HG03432 (cell line): ENCODE results near the gene TANGO6.

Experiments used
- ATAC-seq: cut with Tn5 transposase; IDR thresholded peaks from one replicate; pipeline ENCODE4 v1.9.1; 2021; ENCODE audit warnings: mild to moderate bottlenecking, moderate library complexity; ENCODE audit not compliant: unreplicated experiment

The TANGO6 gene

DNA sequence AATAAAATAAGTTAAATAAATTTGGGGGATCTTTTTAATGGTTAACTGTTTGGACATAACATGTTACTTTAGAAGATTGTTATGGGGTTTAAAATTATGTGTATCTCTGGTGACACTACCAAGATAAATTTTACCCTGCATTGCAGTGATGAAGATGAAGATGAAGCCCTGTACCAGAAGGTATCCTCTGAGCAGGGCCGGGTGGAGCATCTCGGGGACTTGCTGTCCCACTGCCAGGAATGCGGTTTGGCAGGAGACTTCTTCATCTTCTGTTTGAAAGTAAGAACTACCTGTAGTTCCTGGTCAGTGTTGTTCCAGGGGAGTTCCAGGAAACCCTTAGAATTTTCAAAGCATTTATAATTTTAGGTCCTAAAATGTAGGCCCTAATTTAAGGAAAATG, 64.0 kb downstream of the TANGO6 start:
- ATAC-seq = no peak

DNA sequence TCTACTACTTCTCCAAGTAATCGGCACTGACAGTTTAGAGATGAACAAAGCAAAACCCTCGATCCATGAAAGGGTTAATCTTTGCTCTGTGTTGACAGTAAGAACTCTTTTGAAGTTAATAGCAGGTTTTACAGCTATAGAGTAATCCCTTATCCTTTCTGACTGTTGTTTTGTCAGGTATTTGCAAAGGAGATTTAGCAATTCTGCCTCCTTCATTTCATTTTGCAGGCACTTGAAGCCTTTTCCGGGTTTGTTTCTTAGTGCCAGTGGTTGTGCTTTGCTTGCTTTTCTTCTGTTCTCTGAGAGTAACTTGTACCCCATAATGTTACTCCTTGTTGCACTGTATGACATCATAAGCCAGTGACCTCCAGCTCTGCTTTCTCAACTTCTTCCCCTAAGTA, 64.5 kb downstream of the TANGO6 start:
- ATAC-seq = no peak

- no peak for ATAC-seq
Observed at GRCh38 chr16:68909099-68909733, 65.9 kb downstream of the TANGO6 start.

DNA sequence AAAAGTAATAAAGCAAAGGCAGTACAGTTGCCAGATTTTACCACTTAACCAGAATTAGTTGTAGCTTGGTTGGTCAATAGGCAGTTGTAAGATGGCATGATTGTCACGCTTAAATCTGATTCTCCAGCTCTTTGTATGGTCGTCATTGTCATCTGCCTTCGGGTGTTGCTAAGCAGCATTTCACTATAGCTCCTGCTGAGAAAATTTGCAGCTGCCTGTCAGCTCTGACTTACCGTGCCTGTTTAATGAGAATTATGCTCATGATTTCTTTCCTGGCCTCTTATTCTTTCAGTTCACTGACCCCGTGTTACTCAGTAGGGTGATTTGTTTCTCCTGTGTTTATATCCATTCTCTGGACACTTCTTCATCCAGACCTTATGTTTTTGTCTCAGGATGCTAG, 66.7 kb downstream of the TANGO6 start:
- ATAC-seq = no peak

DNA sequence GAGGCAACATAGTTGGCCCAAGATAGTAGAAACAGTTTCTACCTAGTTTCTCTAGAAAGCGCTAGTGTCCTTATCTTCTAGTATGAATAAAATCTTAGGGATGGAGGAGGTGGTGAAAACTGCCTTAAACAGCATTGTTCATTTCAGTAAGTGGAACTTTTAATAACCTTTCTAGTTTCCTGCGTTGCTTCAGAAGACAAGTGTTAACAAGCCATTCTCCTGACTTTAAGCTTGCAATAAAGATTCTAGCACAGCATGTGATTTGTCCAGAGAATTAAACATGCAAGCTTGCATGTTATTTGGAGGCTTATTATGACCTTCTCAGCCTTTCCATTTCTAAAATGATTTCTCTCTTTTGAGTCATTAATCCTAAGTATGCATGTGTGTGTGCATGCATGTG, 72.3 kb downstream of the TANGO6 start:
- no peak for ATAC-seq

DNA sequence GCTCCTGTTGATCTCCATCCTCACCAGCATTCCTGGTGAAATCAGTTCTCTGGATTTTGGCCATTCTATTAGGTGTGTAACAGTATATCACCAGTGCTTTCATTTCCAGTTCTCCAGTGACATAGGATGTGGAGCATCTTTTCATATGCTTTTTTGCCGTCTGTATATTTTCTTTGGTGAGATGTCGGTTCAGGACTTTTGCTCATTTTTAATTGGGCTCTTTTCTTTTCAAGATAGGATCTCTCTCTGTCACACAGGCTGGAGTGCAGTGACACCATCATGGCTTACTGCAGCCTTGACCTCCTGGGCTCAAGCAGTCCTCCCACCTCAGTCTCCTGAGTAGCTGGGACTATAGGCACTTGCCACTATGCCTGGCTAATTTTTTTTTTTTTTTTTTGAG, 74.2 kb downstream of the TANGO6 start:
- ATAC-seq = no peak

GRCh38 chr16:68920349-68920748, 77.0 kb downstream of the TANGO6 start:
- no peak for ATAC-seq

- ATAC-seq = no peak
Observed at GRCh38 chr16:68921637-68922036, 78.3 kb downstream of the TANGO6 start.

- ATAC-seq = no peak
Observed at GRCh38 chr16:68923116-68923515, 79.8 kb downstream of the TANGO6 start.

DNA sequence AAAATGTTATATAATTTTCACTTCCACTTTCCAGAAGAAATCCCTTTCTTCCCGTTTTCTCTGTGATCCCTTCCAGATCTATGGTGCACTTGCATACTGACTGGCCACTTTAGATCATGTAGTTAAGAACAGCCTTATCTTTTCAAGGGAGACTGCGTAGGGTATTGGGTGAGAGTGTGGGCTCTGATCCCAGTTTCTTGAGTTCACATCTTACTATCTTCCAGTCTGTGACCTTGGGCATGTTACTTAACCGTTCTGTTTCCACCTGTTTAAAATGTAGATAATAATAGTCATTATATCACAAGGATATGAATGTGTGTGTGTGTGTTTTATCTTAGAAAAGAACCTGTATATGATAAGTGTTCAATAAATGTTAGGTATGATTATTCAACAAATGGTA, 83.7 kb downstream of the TANGO6 start:
- ATAC-seq = no peak

- no peak for ATAC-seq
Observed at GRCh38 chr16:68931196-68931595, 87.9 kb downstream of the TANGO6 start.

GRCh38 chr16:68934402-68934801, 91.1 kb downstream of the TANGO6 start:
- ATAC-seq = no peak

GRCh38 chr16:68935008-68935407, 91.7 kb downstream of the TANGO6 start:
- ATAC-seq = no peak

DNA sequence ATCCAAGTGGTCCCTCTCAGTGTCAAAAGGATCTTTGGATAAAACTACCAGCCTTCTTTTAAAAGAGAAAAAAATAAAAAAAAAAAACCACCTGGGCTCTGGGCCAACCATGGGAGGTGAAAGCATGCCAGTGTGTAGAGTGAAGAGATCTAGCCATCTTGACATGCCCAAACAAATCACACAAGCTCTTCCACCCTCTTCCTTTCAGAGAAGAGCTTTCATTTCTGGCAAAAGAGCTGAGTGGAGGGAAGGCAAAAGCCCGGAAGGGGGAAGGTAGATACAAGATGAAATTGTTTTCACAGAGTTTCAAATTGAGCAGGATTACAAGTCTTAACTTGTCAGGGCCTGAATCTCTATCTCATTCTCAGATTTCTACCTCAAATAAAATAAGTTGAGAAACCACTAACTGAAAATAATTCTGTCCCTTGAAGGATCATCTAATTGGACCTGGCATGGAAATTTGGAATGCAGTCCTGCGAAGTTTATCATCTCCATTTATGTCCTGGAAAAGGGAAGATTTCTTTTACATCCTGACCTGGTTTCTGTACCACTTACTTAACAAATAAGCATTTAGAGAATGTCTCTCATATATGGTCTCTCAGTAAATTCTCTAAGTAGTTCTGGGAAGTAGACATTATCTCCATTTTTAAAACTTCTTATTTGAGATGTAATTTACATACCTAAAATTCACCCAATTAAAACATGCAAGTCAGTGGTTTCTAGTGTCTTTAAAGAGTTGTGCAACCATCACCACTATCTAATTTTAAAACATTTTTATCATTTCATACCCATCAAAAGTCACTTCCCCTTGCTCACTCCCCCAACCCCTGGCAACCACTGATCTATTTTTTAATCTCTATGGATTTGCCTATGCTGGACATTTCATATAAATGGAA, 93.7 kb downstream of the TANGO6 start:
- no peak for ATAC-seq

DNA sequence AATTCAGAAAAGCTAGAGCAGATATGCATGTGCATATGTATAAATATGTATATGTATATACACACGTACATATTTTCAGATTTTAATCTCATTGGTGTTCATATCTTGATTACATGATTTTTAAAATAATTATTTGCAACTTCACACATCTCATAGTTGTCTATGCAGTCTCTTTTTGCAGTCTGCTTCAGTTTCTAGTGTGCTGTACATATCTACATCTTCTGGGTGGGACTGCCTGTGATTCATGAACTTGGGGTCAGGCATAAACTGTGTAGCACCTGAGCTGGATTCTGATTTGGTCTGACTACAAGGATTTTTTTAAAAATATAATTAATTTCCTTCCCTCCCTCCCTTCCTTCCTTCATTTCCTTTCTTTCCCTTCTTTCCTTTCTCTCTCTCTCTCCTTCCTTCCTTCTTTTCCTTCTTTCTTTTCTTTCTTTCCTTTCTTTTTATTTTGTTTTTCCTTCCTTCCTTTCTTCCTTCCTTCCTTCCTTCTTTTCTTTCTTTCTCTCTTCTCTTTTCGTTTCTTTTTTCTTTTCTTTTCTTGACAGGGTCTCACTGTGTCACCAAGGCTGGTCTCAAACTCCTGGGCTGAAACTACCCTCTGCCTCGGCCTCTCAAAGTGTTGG, 96.5 kb downstream of the TANGO6 start:
- ATAC-seq = no peak

DNA sequence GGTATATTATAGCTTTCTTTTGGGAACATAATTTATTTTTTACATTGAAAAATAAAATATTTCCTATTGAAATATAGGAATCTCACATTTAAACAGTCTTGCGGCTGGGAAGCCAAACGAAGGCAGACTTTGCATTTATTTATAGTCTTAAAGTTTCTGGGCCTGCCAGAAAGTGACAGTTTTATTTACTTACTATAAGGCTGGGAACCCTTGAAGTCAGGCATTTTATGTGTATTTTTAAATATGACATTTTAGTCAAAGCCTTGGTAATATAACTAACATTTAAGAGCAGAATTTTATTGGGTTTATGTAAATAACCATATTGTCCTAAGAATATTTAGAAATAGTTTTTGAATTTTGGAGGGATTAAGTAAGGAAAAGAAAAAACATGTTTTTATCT, 97.5 kb downstream of the TANGO6 start:
- no peak for ATAC-seq

- no peak for ATAC-seq
Observed at GRCh38 chr16:68943961-68944360, 100.6 kb downstream of the TANGO6 start.

DNA sequence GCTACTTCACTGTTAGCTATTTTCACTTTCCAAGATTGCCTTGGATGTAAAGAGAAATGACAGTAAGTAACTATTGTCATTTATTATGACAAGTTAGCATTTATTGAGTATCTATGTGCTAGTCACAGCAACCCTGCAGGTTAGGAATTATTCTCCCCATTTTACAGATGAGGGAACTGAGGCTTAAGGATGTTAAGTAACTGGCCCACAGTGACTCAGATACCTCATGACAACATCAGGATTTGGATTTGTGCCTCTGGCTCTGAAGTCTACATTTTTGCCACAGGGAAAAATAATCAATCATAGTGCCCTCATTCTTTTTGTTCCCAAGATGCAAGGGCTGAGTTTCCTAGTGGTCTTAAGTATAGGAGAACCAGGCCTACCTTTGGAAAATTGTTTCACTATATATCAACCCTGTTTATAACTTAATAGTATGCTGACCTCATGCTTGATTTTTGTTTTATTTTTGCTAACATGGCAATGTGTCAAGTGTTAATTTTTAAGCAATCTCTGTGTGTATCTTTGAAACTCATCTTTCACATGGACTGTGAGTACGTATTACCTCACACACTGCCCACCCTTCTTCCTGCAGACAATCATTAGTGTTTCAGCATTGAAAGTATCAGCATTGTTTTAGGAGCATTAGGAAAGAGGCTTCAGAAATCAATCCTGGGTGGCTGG, 105.0 kb downstream of the TANGO6 start:
- no peak for ATAC-seq

DNA sequence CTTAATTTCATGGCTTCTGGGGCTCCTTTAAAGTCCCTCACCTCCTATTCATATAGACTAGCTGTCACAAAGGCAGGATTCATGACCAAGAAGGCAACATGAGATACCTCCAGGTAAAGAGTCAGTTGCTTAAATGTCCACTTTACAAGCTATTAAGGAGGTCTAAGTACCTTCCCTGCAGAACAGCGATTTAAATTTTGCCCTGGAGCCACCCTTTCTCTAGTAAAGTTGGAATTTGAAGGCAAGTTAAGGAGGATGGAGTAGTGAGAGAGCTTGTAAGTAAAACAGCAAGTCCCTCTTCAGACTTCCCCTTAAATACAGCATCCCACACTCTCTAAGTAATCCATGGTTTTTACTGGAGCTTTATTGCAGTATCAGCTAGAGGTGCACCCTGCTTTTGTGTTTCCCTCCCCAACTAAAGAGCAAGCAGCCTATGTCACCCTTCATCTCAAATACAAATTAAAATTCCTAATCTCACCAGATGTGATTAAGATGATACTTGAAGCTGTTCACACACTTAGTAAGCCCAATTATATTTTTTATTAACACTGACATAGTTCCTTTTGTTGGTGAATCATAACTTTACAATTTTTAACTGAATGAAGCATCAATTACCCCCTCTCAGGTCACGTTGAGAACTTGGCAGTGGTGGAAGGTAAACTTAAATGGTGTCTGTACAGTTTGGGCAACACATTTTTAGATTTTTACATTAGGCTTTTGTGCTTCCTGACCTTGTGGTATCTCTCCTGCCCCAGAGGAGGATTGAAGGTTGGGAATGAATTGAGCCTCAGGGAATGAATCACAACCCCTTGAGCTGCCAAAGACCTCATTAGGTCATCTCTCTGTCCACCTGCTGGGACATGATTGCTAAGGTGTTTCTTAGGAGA, 108.9 kb downstream of the TANGO6 start:
- ATAC-seq = no peak

DNA sequence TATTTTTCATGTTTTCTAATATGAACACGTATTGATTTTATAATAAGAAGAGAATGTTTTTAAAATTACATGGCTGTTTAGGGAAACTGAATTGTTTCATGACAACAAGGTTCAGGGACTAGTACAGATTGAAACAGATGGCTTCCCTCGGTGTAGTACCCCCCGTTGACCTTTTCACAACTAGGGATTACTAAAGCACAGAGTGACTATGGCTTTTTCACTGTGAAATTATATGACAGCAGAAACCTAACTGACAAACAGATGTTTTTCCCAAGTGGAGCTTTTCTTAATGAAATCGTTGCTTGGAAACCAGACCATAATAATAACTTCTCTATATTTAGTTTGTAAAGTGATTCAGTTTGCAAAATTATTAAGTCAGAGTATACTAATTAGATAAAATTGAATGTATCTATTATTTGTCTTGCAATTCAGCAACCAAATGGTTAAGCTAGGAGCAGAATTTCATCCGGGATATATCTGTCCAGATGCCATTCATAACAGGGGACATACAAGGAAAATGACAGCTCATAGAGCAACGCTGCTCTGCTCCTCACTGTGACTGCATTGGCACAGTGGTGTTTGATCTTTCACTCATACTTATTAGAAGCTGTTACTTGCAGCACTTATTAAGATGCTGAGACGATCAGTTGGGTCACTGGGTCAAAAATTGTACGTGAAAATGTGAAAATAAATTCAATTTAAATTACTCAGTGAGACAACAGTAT, 111.7 kb downstream of the TANGO6 start:
- ATAC-seq = no peak
